ENCODE results near the gene RAPGEF3. TPM values are rescaled to one million over a fixed set of nuclear protein-coding genes. Genes with fewer than 3 reads are reported as not detected.

Gene RAPGEF3
- total RNA-seq, 1 experiment from 2014 or later: 5.7 TPM

GRCh38 chr12:47715877-47716548 is 42.7 kb downstream of the RAPGEF3 start:
- Histone ChIP-seq H3K4me3 (no peak overlapping the region), H3K27me3 (ENCODE audit: insufficient read depth, low read depth) (no peaks in the 10 kb centered on the region), H3K36me3 (ENCODE audit: low read depth) (no peaks in the 10 kb centered on the region), H3F3A (ENCODE audit: insufficient read depth, low read depth) (no peaks in the 10 kb centered on the region), H3K79me2 (ENCODE audit: low read depth) (no peaks in the 10 kb centered on the region), H2AFZ (no peak overlapping the region), H3K4me1 (replicated peaks; ENCODE audit: insufficient read depth) (no peaks in the 10 kb centered on the region), H3K9me2 (ENCODE audit: insufficient read depth) (no peaks in the 10 kb centered on the region), H3K4me2 (no peak overlapping the region), H3K9me3 (ENCODE audit: insufficient read depth, low read depth) (no peaks in the 10 kb centered on the region), H4K20me1 (ENCODE audit: insufficient read depth) (no peaks in the 10 kb centered on the region), H3K27ac (no peak overlapping the region)
- ChIA-PET POLR2A (ENCODE audit: unreplicated experiment) (interaction anchor here (0.6 kb wide), 1 partner anchor 169 kb away, joined by 3 read pairs; no protein-coding TSS in a partner anchor), CTCF (interaction anchor here (1.3 to 1.5 kb wide), 2 partner anchors 25 to 122 kb away, joined by 4 to 8 read pairs; no protein-coding TSS in a partner anchor)
- intact Hi-C loops (cut with micrococcal nuclease; ENCODE audit: unreplicated experiment): loop anchor here (1.0 to 5.0 kb wide), 6 partner anchors 63 to 902 kb away; no protein-coding TSS in a partner anchor
- no peak for DNase-seq
- BruUV-seq (replicated peaks): no TSS peak
- TF ChIP-seq CTCF (conservative IDR thresholded peaks at IDR 0.05) (no peak), EZH2 (IDR thresholded peaks at IDR 0.05; ENCODE audit: low read depth) (no peak)

DNA sequence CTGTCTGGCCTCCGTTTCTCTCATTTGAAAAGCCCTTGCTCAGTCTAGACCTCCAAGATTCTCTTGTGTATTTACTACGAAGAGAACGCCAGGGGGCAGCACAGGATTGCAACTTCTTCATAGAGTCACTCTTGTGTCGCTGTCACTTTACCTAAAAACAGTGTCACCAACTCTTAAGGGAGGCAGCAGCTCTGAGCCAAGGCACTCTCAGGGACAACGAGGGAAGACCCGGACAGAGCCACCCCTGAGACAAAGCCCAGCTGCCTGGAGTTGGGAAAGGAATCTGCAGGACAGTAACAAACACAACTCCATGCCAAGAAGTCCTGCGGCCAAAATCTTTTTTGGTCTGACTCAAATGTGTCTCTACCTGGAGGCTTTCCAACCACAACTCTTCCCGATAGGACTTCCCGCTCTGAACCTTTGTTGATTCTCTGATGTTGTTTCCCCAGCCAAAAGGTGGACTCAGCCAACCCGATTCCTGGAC is 43.2 kb downstream of the RAPGEF3 start:
- Histone ChIP-seq H4K20me1 (ENCODE audit: insufficient read depth) (no peaks in the 10 kb centered on the region), H3K79me2 (ENCODE audit: low read depth) (no peaks in the 10 kb centered on the region), H2AFZ (no peak overlapping the region), H3K4me1 (replicated peaks; ENCODE audit: insufficient read depth) (no peaks in the 10 kb centered on the region), H3K9me3 (ENCODE audit: insufficient read depth, low read depth) (no peaks in the 10 kb centered on the region), H3K27ac (no peak overlapping the region), H3K9me2 (ENCODE audit: insufficient read depth) (no peaks in the 10 kb centered on the region), H3K4me2 (no peak overlapping the region), H3F3A (ENCODE audit: insufficient read depth, low read depth) (no peaks in the 10 kb centered on the region), H3K27me3 (ENCODE audit: insufficient read depth, low read depth) (no peaks in the 10 kb centered on the region), H3K36me3 (ENCODE audit: low read depth) (no peaks in the 10 kb centered on the region), H3K4me3 (no peak overlapping the region)
- CTCF ChIA-PET: interaction anchor here (1.3 to 1.5 kb wide), 2 partner anchors 26 to 123 kb away, joined by 4 to 8 read pairs; no protein-coding TSS in a partner anchor
- intact Hi-C loops (cut with micrococcal nuclease; ENCODE audit: unreplicated experiment): loop anchor here (1.0 to 5.0 kb wide), 6 partner anchors 64 to 903 kb away; no protein-coding TSS in a partner anchor
- BruUV-seq (replicated peaks): no TSS peak
- DNase-seq: peak; percentile 56 to 61
- peak; percentile 91 for TF ChIP-seq CTCF (conservative IDR thresholded peaks at IDR 0.05)
- TF ChIP-seq EZH2 (IDR thresholded peaks at IDR 0.05; ENCODE audit: low read depth): no peak
- POLR2A ChIA-PET (ENCODE audit: unreplicated experiment): no interaction called here

DNA sequence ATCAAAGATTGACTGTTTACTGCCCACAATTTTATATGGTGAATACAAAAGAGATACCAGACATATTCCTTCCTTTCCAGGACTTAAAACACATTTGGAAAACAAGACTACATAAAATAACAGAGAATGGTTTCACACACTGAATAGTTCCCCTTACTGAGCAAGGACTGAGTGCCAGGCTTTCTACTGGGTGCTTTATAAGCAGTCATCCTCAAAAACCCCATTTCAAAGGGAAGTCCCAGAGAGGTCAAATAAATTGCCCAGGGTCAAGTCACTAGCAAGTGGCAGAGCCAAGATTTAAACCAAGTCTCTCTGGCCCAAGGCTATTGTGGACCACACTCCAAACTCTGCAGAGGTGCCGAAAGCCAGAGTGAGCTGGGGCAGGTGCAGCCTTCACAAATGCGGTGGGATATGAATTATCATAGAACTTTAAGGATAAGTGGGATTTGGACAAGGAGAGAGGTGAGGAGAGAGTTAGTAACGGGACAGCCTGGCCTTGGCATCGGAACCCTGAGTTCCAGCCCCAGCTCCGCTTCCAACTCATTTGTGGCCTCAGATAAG is 43.8 kb downstream of the RAPGEF3 start:
- Histone ChIP-seq H3K9me2 (ENCODE audit: insufficient read depth) (no peaks in the 10 kb centered on the region), H3K27me3 (ENCODE audit: insufficient read depth, low read depth) (no peaks in the 10 kb centered on the region), H3K9me3 (ENCODE audit: insufficient read depth, low read depth) (no peaks in the 10 kb centered on the region), H4K20me1 (ENCODE audit: insufficient read depth) (no peaks in the 10 kb centered on the region), H3K4me3 (no peak overlapping the region), H3K27ac (no peak overlapping the region), H2AFZ (no peak overlapping the region), H3K79me2 (ENCODE audit: low read depth) (no peaks in the 10 kb centered on the region), H3K4me1 (replicated peaks; ENCODE audit: insufficient read depth) (no peaks in the 10 kb centered on the region), H3F3A (ENCODE audit: insufficient read depth, low read depth) (no peaks in the 10 kb centered on the region), H3K4me2 (no peak overlapping the region), H3K36me3 (ENCODE audit: low read depth) (no peaks in the 10 kb centered on the region)
- TF ChIP-seq EZH2 (IDR thresholded peaks at IDR 0.05; ENCODE audit: low read depth) (no peak), CTCF (conservative IDR thresholded peaks at IDR 0.05) (no peak)
- ChIA-PET CTCF (interaction anchor here (1.5 kb wide), 1 partner anchor 123 kb away, joined by 8 read pairs; no protein-coding TSS in a partner anchor), POLR2A (ENCODE audit: unreplicated experiment) (no interaction called here)
- BruUV-seq (replicated peaks): no TSS peak
- intact Hi-C loops (cut with micrococcal nuclease; ENCODE audit: unreplicated experiment): loop anchor here (1.0 to 5.0 kb wide), 6 partner anchors 64 to 903 kb away; no protein-coding TSS in a partner anchor
- DNase-seq: no peak

Measured in PC-9 (cell line).